ENCODE results near the gene TDRD9.

The TDRD9 gene

GRCh38 chr14:103890821-103891666, 37.2 kb upstream of the TDRD9 start:
- DNase-seq (ENCODE audit: low read depth): no peak

GRCh38 chr14:103891667-103892215, 36.5 kb upstream of the TDRD9 start:
- no peak for DNase-seq (ENCODE audit: low read depth)

GRCh38 chr14:103892247-103892646, 36.0 kb upstream of the TDRD9 start:
- no peak for DNase-seq (ENCODE audit: low read depth)

GRCh38 chr14:103894034-103894722, 34.1 kb upstream of the TDRD9 start:
- no peak for DNase-seq (ENCODE audit: low read depth)

- no peak for DNase-seq (ENCODE audit: low read depth)
Measured at GRCh38 chr14:103894723-103895059, 33.6 kb upstream of the TDRD9 start.

- DNase-seq (ENCODE audit: low read depth): no peak
Measured at GRCh38 chr14:103896578-103896977, 31.7 kb upstream of the TDRD9 start.

- DNase-seq (ENCODE audit: low read depth): no peak
Measured at GRCh38 chr14:103897075-103897947, 30.9 kb upstream of the TDRD9 start.

GRCh38 chr14:103898204-103898603, 30.1 kb upstream of the TDRD9 start:
- DNase-seq (ENCODE audit: low read depth): no peak

GRCh38 chr14:103898711-103899110, 29.5 kb upstream of the TDRD9 start:
- no peak for DNase-seq (ENCODE audit: low read depth)

- no peak for DNase-seq (ENCODE audit: low read depth)
Measured at GRCh38 chr14:103899316-103899715, 28.9 kb upstream of the TDRD9 start.

- DNase-seq (ENCODE audit: low read depth): no peak
Measured at GRCh38 chr14:103899833-103900232, 28.4 kb upstream of the TDRD9 start.

GRCh38 chr14:103904493-103905107, 23.7 kb upstream of the TDRD9 start:
- DNase-seq (ENCODE audit: low read depth): no peak

- no peak for DNase-seq (ENCODE audit: low read depth)
Measured at GRCh38 chr14:103905842-103906456, 22.3 kb upstream of the TDRD9 start.

GRCh38 chr14:103908580-103908979, 19.7 kb upstream of the TDRD9 start:
- DNase-seq (ENCODE audit: low read depth): no peak

- DNase-seq (ENCODE audit: low read depth): no peak
Measured at GRCh38 chr14:103909531-103910261, 18.6 kb upstream of the TDRD9 start.

GRCh38 chr14:103910262-103910935, 17.9 kb upstream of the TDRD9 start:
- DNase-seq (ENCODE audit: low read depth): peak; percentile 57

GRCh38 chr14:103910984-103911383, 17.3 kb upstream of the TDRD9 start:
- no peak for DNase-seq (ENCODE audit: low read depth)

- no peak for DNase-seq (ENCODE audit: low read depth)
Measured at GRCh38 chr14:103915616-103916015, 12.6 kb upstream of the TDRD9 start.

- no peak for DNase-seq (ENCODE audit: low read depth)
Measured at GRCh38 chr14:103916636-103917262, 11.5 kb upstream of the TDRD9 start.
